Measurements from ENCODE around the gene CBY1. TPM values are rescaled to one million over a fixed set of nuclear protein-coding genes. Genes with fewer than 3 reads are reported as not detected.

The CBY1 gene
- total and polyA plus RNA-seq, 2 donors (not counting 3 experiments of a cell fraction or from before 2014, with no cell fraction given) = 37.0 to 41.8 TPM

DNA sequence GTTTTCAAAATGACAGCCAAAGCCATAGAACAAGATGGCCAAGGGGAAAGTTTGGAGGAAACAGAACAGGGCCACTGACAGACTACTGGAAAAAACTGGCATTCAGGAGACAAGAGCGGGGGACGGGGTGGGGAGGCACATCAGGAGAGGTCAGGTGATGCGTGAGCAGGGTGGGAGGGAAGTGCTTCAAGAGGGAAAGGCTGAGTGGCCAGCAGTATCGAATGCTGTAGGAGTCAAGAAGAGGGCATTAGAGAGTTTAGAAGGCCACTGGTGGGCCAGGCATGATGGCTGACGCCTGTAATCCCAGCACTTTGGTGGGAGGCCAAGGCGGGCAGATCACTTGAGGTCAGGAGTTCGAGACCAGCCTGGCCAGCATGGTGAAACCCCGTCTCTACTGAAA lies 57.5 kb downstream of the CBY1 start:
- Histone ChIP-seq H3K4me2 (ENCODE audit: insufficient read depth, low read length) (no peak overlapping the region), H3K9me3 (replicated peaks; ENCODE audit: control insufficient read depth, insufficient read depth, low read length) (no peaks in the 10 kb centered on the region), H3K27ac (ENCODE audit: insufficient read depth, low read depth, low read length) (no peak overlapping the region), H3K4me3 (replicated peaks in 1 of 3; ENCODE audit: insufficient read depth in 1 of 3, low read depth in 1 of 3, low read length in 3 of 3) (no peak overlapping the region), H2AFZ (ENCODE audit: low read depth, low read length) (no peak overlapping the region), H3K36me3 (ENCODE audit: control insufficient read depth in 2 of 2, extremely low read depth in 1 of 2, insufficient read depth in 2 of 2, low read length in 2 of 2) (peaks cover 3 to 11% of the 10 kb centered on the region in 2 experiments), H3K27me3 (ENCODE audit: control insufficient read depth in 2 of 2, insufficient read depth in 2 of 2, low read length in 2 of 2) (no peaks in the 10 kb centered on the region), H4K20me1 (replicated peaks; ENCODE audit: control insufficient read depth, extremely low read depth, insufficient read depth, low read length) (no peaks in the 10 kb centered on the region), H3K79me2 (ENCODE audit: control insufficient read depth, insufficient read depth, low read length) (peaks cover 66% of the 10 kb centered on the region), H3K4me1 (ENCODE audit: control insufficient read depth, extremely low read depth, insufficient read depth, low read length) (peaks cover 14% of the 10 kb centered on the region), H3K9ac (replicated peaks; ENCODE audit: extremely low read depth, insufficient read depth, low read length) (no peak overlapping the region), H3K9me1 (replicated peaks; ENCODE audit: control insufficient read depth, extremely low read depth, insufficient read depth, low read length) (no peaks in the 10 kb centered on the region)
- FAIRE-seq = no peak
- dilution Hi-C loops (cut with MboI; ENCODE audit: extremely low pct_ligation_motif_present, low sequenced_read_pairs) (no loop called here), intact Hi-C loops (cut with micrococcal nuclease) (no loop called here)
- ChIA-PET CTCF (interaction anchor here (1.2 to 2.5 kb wide), 4 partner anchors 11 to 55 kb away, joined by 3 to 12 read pairs (median 4); no protein-coding TSS in a partner anchor), POLR2A (interaction anchor here (0.6 to 1.5 kb wide), 2 partner anchors 8 to 226 kb away, joined by 3 to 4 read pairs; partner anchors contain the start of gene GTPBP1)
- BruUV-seq (replicated peaks) = no TSS peak
- DNase-seq (ENCODE audit: low read depth, low spot score) = no peak
- no peak for TF ChIP-seq POLR2A (IDR thresholded peaks at IDR 0.05; ENCODE audit: low read depth, low read length)
- TF ChIP-seq, protein P1, sequence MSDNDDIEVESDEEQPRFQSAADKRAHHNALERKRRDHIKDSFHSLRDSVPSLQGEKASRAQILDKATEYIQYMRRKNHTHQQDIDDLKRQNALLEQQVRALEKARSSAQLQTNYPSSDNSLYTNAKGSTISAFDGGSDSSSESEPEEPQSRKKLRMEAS (IDR thresholded peaks at IDR 0.05; ENCODE audit: insufficient read depth, insufficient read length) = no peak
- no peak for TF ChIP-seq EZH2 (IDR thresholded peaks at IDR 0.05; ENCODE audit: borderline replicate concordance, low read depth, low read length, severe bottlenecking)
- no peak for TF ChIP-seq GATA2 (IDR thresholded peaks at IDR 0.05; ENCODE audit: insufficient read depth, insufficient read length, low read depth, low read length)
- TF ChIP-seq, protein P2, sequence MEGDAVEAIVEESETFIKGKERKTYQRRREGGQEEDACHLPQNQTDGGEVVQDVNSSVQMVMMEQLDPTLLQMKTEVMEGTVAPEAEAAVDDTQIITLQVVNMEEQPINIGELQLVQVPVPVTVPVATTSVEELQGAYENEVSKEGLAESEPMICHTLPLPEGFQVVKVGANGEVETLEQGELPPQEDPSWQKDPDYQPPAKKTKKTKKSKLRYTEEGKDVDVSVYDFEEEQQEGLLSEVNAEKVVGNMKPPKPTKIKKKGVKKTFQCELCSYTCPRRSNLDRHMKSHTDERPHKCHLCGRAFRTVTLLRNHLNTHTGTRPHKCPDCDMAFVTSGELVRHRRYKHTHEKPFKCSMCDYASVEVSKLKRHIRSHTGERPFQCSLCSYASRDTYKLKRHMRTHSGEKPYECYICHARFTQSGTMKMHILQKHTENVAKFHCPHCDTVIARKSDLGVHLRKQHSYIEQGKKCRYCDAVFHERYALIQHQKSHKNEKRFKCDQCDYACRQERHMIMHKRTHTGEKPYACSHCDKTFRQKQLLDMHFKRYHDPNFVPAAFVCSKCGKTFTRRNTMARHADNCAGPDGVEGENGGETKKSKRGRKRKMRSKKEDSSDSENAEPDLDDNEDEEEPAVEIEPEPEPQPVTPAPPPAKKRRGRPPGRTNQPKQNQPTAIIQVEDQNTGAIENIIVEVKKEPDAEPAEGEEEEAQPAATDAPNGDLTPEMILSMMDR (IDR thresholded peaks at IDR 0.05; ENCODE audit: extremely low read depth in 1 of 2, insufficient read depth in 1 of 2, low read depth in 1 of 2, low read length in 2 of 2) = no peak
- no peak for TF ChIP-seq POLR2AphosphoS5 (IDR thresholded peaks at IDR 0.05; ENCODE audit: insufficient read depth, low read depth, low read length)
- TF ChIP-seq FOS (IDR thresholded peaks at IDR 0.05; ENCODE audit: borderline replicate concordance, insufficient read depth, low read length) = no peak
- no peak for TF ChIP-seq MYC (IDR thresholded peaks at IDR 0.05; ENCODE audit: low read depth, low read length)
- TF ChIP-seq JUN (IDR thresholded peaks at IDR 0.05; ENCODE audit: borderline replicate concordance, insufficient read depth, insufficient read length, low read depth) = no peak
